Transverse colon (tissue), 4 donors: ENCODE results near the gene IPO11. TPM values are rescaled to one million over a fixed set of nuclear protein-coding genes. Genes with fewer than 3 reads are reported as not detected.
"Not testable (repeated sequence)": the region's sequence is repeated elsewhere in the genome, so short reads cannot be mapped to it uniquely, and the experiment has no call there.

Experiments
- DNase-seq: peaks from one replicate; pipeline ENCODE4 v3.0.0-alpha.2; 2019
- H3K27ac ChIP-seq, 4 donors: fragments of 200-600 bp; sonication (generic); 2 replicates each; pipeline ENCODE4 v1.5.1; 2016 to 2018; ENCODE audit warnings: inconsistent platforms in 4 of 4
- H3K27me3 ChIP-seq: fragments of 200-600 bp; sonication (generic); 2 replicates; pipeline ENCODE4 v1.5.1; 2017; ENCODE audit warnings: inconsistent platforms
- H3K36me3 ChIP-seq, 4 donors: fragments of 200-600 bp; sonication (generic); 2 replicates each; pipeline ENCODE4 v1.5.1; 2017 to 2019; ENCODE audit warnings: inconsistent platforms in 4 of 4
- H3K4me1 ChIP-seq, 4 donors: fragments of 200-600 bp; sonication (generic); 2 replicates each; pipeline ENCODE4 v1.5.1; 2017 to 2020; ENCODE audit warnings: inconsistent platforms in 4 of 4
- H3K4me3 ChIP-seq, 4 donors: fragments of 200-600 bp; sonication (generic); 1 replicate in 1 of 4; 2 replicates in 3 of 4; pipeline versions ENCODE4 v1.5.1 to v1.6.1; 2017 to 2019; ENCODE audit warnings: inconsistent platforms in 4 of 4
- H3K9me3 ChIP-seq, 2 donors: fragments of 200-600 bp; sonication (generic); 2 replicates each; pipeline ENCODE4 v1.5.1; 2017 to 2019; ENCODE audit warnings: inconsistent platforms in 2 of 2
- EP300 ChIP-seq: sonication (generic); formaldehyde crosslinking; IDR thresholded peaks from one replicate; pipeline ENCODE4 v1.6.1; 2017; ENCODE audit warnings: antibody characterized with exemption, low read depth
- POLR2A ChIP-seq: fragments of 450-650 bp; IDR thresholded peaks from one replicate; pipeline ENCODE4 v1.6.1; 2016; ENCODE audit warnings: antibody characterized with exemption, mild to moderate bottlenecking, moderate library complexity
- POLR2AphosphoS5 ChIP-seq, 3 donors: sonication (generic); formaldehyde crosslinking; IDR thresholded peaks; one replicate each; pipeline ENCODE4 v1.6.1; 2016; ENCODE audit warnings: antibody characterized with exemption in 3 of 3
- WGBS, 2 donors: methylation state at CpG; one replicate each; pipeline ENCODE4 v1.1.5; 2018; ENCODE audit warnings: low coverage in 1 of 2; 5-methylcytosine and 5-hydroxymethylcytosine counted together
- in situ Hi-C, 4 donors: fragments of 200-750 bp; cut with MboI; loops; one replicate each; pipeline versions ENCODE4 v1.15.0 to v1.15.1; 2017; ENCODE audit warnings: low sequenced_read_pairs in 3 of 4, low pct_ligation_motif_present in 1 of 4, low pct_unique_long_range_greater_than_20kb in 1 of 4
- intact Hi-C: fragments of 100-400 bp; cut with DNase I; formaldehyde crosslinking; loops from one replicate; pipeline ENCODE4 v1.15.1; 2023; ENCODE audit warnings: low total_unique reads
- total RNA-seq, 4 donors: library from RNA; depleted of rRNA; stranded (reverse); fragments of >200 nt; gene quantifications; one replicate each; pipeline ENCODE4 v1.1.0, GENCODE V29; 2016
- TF ChIP-seq, protein P1 (sequence below), 5 experiments: fragments of 200-600 bp in 3 of 5; fragments of 450-650 bp in 2 of 5; sonication (generic) in 3 of 5; IDR thresholded peaks; 1 replicate in 2 of 5; 2 replicates in 3 of 5; pipeline ENCODE4 v1.5.1; 2016 to 2017; ENCODE audit warnings: antibody characterized with exemption in 5 of 5, inconsistent platforms in 3 of 5, mild to moderate bottlenecking in 2 of 5, moderate library complexity in 1 of 5

Gene IPO11
- total RNA-seq, 4 donors from 2014 or later, result 6.4 to 37.8 (median 16.3) TPM

DNA sequence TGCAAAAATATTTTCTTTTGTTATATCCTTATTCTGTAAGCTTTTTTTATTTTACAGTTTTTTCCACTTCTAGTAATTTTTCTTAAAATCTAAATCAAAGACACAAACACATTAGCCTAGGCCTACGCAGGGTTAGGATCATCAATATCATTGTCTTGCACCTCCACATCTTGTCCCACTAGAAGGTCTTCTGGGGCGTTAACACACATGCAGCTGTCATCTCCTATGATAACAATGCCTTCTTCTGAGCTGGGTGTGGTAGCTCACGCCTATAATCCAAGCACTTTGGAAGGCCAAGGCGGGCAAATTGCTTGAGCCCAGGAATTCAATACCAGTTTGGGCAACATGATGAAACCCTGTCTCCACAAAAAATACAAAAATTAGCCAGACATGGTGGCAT is 87.2 kb downstream of the IPO11 start:
- no peaks in the 10 kb centered on the region for H3K4me1 ChIP-seq
- no peaks in the 10 kb centered on the region for H3K36me3 ChIP-seq
- no peaks in the 10 kb centered on the region for H3K27me3 ChIP-seq
- in situ Hi-C loops, result no loop called here
- no peaks in the 10 kb centered on the region for H3K9me3 ChIP-seq
- intact Hi-C loops, result no loop called here
- H3K27ac ChIP-seq, result no peak overlapping the region
- DNase-seq, result no peak
- TF ChIP-seq POLR2AphosphoS5 (IDR thresholded peaks at IDR 0.05) (no peak), POLR2A (no peak), EP300 (no peak)
- TF ChIP-seq, protein P1, sequence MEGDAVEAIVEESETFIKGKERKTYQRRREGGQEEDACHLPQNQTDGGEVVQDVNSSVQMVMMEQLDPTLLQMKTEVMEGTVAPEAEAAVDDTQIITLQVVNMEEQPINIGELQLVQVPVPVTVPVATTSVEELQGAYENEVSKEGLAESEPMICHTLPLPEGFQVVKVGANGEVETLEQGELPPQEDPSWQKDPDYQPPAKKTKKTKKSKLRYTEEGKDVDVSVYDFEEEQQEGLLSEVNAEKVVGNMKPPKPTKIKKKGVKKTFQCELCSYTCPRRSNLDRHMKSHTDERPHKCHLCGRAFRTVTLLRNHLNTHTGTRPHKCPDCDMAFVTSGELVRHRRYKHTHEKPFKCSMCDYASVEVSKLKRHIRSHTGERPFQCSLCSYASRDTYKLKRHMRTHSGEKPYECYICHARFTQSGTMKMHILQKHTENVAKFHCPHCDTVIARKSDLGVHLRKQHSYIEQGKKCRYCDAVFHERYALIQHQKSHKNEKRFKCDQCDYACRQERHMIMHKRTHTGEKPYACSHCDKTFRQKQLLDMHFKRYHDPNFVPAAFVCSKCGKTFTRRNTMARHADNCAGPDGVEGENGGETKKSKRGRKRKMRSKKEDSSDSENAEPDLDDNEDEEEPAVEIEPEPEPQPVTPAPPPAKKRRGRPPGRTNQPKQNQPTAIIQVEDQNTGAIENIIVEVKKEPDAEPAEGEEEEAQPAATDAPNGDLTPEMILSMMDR (IDR thresholded peaks at IDR 0.05), result no peak
- WGBS, 2 donors, result 95% methylated on average over 4 of the region's 4 CpGs; no CpG with 5 or more reads in 1 of the 2 donors
- no peak overlapping the region for H3K4me3 ChIP-seq

DNA sequence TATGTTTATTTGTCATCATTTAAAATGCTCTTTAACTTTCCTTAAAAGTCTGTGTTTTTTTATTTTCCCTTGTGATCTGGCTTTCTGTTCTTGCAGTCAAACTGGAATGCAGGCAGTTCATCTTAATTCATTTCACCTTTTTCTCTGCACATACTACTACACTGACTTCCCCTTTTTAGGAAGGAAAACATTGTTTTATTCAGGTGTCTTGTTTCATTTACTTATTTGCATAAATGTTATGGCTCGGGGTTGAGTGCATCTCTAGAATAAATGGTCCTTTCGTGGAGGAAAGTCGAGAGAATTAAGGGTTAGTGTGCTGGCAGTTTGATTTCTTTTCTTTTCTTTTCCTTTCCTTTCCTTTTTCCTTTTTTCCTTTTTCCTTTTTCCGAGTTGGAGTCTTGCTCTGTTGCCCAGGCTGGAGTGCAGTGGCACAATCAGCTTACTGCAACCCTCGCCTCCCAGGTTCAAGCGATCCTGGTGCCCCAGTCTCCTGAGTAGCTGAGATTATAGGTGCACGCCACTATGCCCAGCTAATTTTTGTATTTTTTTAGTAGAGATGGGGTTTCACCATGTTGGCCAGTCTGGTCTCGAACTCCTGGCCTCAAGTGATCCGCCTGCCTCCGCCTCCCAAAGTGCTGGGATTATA is 90.0 kb downstream of the IPO11 start:
- no peak for TF ChIP-seq POLR2A
- TF ChIP-seq, protein P1 (IDR thresholded peaks at IDR 0.05), result no peak
- TF ChIP-seq EP300, result no peak
- TF ChIP-seq POLR2AphosphoS5 (IDR thresholded peaks at IDR 0.05), result no peak
- Histone ChIP-seq H3K27ac (no peak overlapping the region), H3K27me3 (no peaks in the 10 kb centered on the region), H3K4me3 (no peak overlapping the region), H3K36me3 (peaks cover 0 to 13% (median 0%) of the 10 kb centered on the region in 4 donors), H3K9me3 (no peaks in the 10 kb centered on the region), H3K4me1 (no peaks in the 10 kb centered on the region)
- DNase-seq, result no peak
- in situ Hi-C loops (no loop called here), intact Hi-C loops (no loop called here)
- WGBS, 2 donors, result 88 to 90% methylated on average over 2 to 10 of the region's 10 CpGs

DNA sequence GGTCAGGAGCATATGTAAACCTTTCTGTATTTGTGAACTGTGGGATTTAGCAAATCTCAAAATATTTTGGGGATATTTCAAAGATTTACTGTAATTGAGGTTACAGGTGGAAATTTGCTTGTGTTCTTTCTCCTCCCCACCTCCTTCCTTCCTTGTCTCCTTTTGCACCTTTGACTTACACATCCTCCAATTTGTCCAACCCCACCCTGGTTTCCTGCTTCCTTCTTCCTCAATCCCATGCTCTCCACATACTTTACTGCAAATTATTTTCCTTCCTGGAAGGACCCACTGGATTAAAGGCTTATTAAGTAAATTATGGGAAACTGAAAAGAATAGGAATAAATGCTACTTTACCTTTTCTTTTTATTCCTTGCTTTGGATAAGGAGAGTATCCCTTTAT is 91.6 kb downstream of the IPO11 start:
- in situ Hi-C loops (no loop called here), intact Hi-C loops (no loop called here)
- H3K27ac ChIP-seq, result no peak overlapping the region
- DNase-seq, result no peak
- H3K4me1 ChIP-seq, result no peaks in the 10 kb centered on the region
- H3K4me3 ChIP-seq, result no peak overlapping the region
- no peaks in the 10 kb centered on the region for H3K27me3 ChIP-seq
- H3K9me3 ChIP-seq, result no peaks in the 10 kb centered on the region
- TF ChIP-seq POLR2AphosphoS5 (IDR thresholded peaks at IDR 0.05), result no peak
- TF ChIP-seq EP300, result no peak
- no peak for TF ChIP-seq POLR2A
- TF ChIP-seq, protein P1 (IDR thresholded peaks at IDR 0.05), result no peak
- peaks cover 0 to 15% (median 0%) of the 10 kb centered on the region in 4 donors for H3K36me3 ChIP-seq

DNA sequence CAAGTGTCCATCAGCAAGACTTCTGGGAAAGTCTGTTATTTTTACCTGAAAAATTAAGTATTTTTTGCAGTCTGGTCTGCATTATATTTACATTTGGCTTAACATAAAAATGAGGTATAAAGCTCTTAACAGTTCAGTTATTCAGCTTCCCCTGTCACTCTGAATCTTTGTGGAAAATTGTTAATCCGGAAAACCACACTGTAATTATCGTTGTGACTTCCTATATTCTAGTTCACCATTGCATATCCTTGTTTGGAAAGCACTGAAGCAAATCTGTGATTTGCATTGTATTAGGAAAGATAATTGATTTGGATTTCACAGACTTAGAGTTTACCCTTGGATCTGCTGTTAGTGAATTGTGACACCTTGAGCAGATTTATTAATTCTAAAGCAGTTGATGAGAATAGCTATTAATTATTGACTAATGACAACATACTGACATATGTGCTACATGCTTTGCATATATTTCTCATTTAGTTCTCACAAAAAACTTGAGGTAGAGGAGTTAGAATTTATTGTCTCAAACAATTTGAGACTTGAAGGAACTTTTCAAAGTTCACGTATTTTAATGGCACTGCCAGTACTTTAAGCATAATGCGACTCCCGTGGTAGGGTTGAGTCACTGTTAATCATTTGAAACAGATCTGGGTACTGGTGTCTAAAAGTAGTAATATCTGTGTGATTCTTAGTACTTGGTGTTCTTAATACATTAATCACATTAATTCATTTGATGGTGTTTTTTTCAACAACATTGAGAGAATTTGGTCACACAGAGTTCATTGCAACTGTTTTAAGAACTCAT is 94.3 kb downstream of the IPO11 start:
- no peak overlapping the region for H3K27ac ChIP-seq
- 88 to 97% methylated on average over 3 to 5 of the region's 5 CpGs for WGBS, 2 donors
- intact Hi-C loops, result no loop called here
- no peak for DNase-seq
- peaks cover 0 to 15% (median 0%) of the 10 kb centered on the region in 4 donors for H3K36me3 ChIP-seq
- no peak overlapping the region for H3K4me3 ChIP-seq
- H3K27me3 ChIP-seq, result no peaks in the 10 kb centered on the region
- no peaks in the 10 kb centered on the region for H3K9me3 ChIP-seq
- in situ Hi-C loops, result no loop called here
- TF ChIP-seq, protein P1 (IDR thresholded peaks at IDR 0.05), result no peak
- TF ChIP-seq EP300, result no peak
- no peak for TF ChIP-seq POLR2AphosphoS5 (IDR thresholded peaks at IDR 0.05)
- H3K4me1 ChIP-seq, result no peaks in the 10 kb centered on the region

DNA sequence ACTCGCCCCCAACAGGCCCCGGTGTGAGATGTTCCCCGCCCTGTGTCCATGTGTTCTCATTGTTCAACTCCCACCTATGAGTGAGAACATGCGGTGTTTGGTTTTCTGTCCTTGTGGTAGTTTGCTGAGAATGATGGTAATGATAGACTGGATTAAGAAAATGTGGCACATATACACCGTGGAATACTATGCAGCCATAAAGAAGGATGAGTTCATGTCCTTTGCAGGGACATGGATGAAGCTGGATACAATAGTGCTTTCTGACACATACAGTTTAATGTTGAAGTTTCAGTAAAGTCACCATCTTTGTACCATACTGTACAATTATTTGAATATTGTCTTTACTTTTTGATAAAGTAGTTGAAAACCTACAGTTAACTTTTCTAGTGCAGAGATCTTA is 96.2 kb downstream of the IPO11 start:
- H3K9me3 ChIP-seq, intact Hi-C loops, H3K4me3 ChIP-seq, H3K4me1 ChIP-seq, DNase-seq, H3K27ac ChIP-seq, H3K27me3 ChIP-seq, in situ Hi-C loops: not testable (repeated sequence)
- peaks cover 0 to 15% (median 0%) of the 10 kb centered on the region in 4 donors for H3K36me3 ChIP-seq
- WGBS, 2 donors, result 99 to 100% methylated on average over 1 to 5 of the region's 5 CpGs
